H1 (cell line): ENCODE data around the gene WASF1. TPM values are rescaled to one million over a fixed set of nuclear protein-coding genes. Genes with fewer than 3 reads are reported as not detected.

Experiments used
- CTCF ChIA-PET: fragments of 300-600 bp; sonication (Branson Sonifier 250); formaldehyde crosslinking; loops from one replicate; lab custom pipeline; 2021; ENCODE audit not compliant: partially characterized antibody; lab: Charles Lee
- POLR2A ChIA-PET: fragments of 300-600 bp; sonication (Branson Sonifier 250); formaldehyde crosslinking; loops from one replicate; lab custom pipeline; 2021; ENCODE audit warnings: inconsistent platforms; ENCODE audit not compliant: partially characterized antibody; lab: Charles Lee
- DNase-seq, 2 experiments: peaks; one replicate each; pipeline versions ENCODE4 v3.0.0 to v3.0.0-alpha.2; 2010 to 2022; ENCODE audit warnings: low spot score in 2 of 2, low read depth in 1 of 2, mixed read lengths in 1 of 2
- FAIRE-seq: peaks from 2 replicates; lab custom pipeline; 2011; peaks lifted over from hg19 to GRCh38; lab: Jason Lieb, UNC
- H2AFZ ChIP-seq: 2 replicates; pipeline ENCODE4 v1.8.1; 2012; ENCODE audit warnings: low read length, inconsistent platforms
- H2AK5ac ChIP-seq: 2 replicates; pipeline ENCODE4 v1.6.1; 2013; ENCODE audit warnings: low read depth, low read length
- H2BK120ac ChIP-seq: replicated peaks from 2 replicates; pipeline ENCODE3; 2013; ENCODE audit warnings: low read depth, low read length, inconsistent platforms
- H2BK12ac ChIP-seq: 2 replicates; pipeline ENCODE4 v1.6.1; 2013; ENCODE audit warnings: low read depth, low read length
- H2BK15ac ChIP-seq: 2 replicates; pipeline ENCODE4 v1.6.1; 2013; ENCODE audit warnings: low read length
- H2BK20ac ChIP-seq: 2 replicates; pipeline ENCODE4 v1.6.1; 2013; ENCODE audit warnings: low read length
- H2BK5ac ChIP-seq: 2 replicates; pipeline ENCODE4 v1.6.1; 2013; ENCODE audit warnings: low read depth, low read length
- H3K14ac ChIP-seq: 2 replicates; pipeline ENCODE4 v1.6.1; 2013; ENCODE audit warnings: inconsistent platforms; ENCODE audit not compliant: insufficient read length
- H3K18ac ChIP-seq: 2 replicates; pipeline ENCODE4 v1.6.1; 2013; ENCODE audit warnings: low read length; ENCODE audit errors: extremely low read depth
- H3K23ac ChIP-seq: 2 replicates; pipeline ENCODE4 v1.6.1; 2013; ENCODE audit warnings: inconsistent platforms; ENCODE audit not compliant: insufficient read length
- H3K23me2 ChIP-seq: 2 replicates; pipeline ENCODE4 v1.6.1; 2013; ENCODE audit warnings: low read depth, low read length
- H3K27ac ChIP-seq: 2 replicates; pipeline ENCODE4 v1.6.1; 2011; ENCODE audit warnings: low read depth, low read length, inconsistent platforms
- H3K27me3 ChIP-seq, 4 experiments: replicated peaks in 1 of 4; 1 replicate in 1 of 4; 2 replicates in 3 of 4; pipeline versions ENCODE4 v1.6.1 to v1.8.1; 2011 to 2013; ENCODE audit warnings: low read length in 3 of 4, mild to moderate bottlenecking in 3 of 4, inconsistent platforms in 2 of 4, mixed read lengths in 2 of 4, moderate library complexity in 1 of 4; ENCODE audit not compliant: control insufficient read depth in 3 of 4, insufficient read depth in 3 of 4; ENCODE audit errors: extremely low read depth in 1 of 4
- H3K36me3 ChIP-seq, 4 experiments: 2 replicates each; pipeline versions ENCODE4 v1.6.1 to v1.8.1; 2011 to 2013; ENCODE audit warnings: mild to moderate bottlenecking in 4 of 4, low read length in 3 of 4, moderate library complexity in 2 of 4, control low read depth in 1 of 4, inconsistent platforms in 1 of 4; ENCODE audit not compliant: insufficient read depth in 4 of 4, control insufficient read depth in 2 of 4
- H3K4ac ChIP-seq: replicated peaks from 2 replicates; pipeline ENCODE3; 2013; ENCODE audit warnings: low read length, low read depth, mixed read lengths, inconsistent platforms; ENCODE audit not compliant: insufficient read length
- H3K4me1 ChIP-seq, 4 experiments: replicated peaks in 1 of 4; 1 replicate in 1 of 4; 2 replicates in 3 of 4; pipeline versions ENCODE4 v1.6.1 to v1.8.1; 2011 to 2013; ENCODE audit warnings: low read length in 3 of 4, inconsistent platforms in 2 of 4, mixed read lengths in 1 of 4; ENCODE audit not compliant: insufficient read depth in 4 of 4, control insufficient read depth in 3 of 4
- H3K4me2 ChIP-seq, 2 experiments: 2 replicates each; pipeline versions ENCODE4 v1.6.1 to v1.8.1; 2011 to 2013; ENCODE audit warnings: low read depth in 2 of 2, low read length in 2 of 2, control low read depth in 1 of 2, inconsistent platforms in 1 of 2, mild to moderate bottlenecking in 1 of 2; ENCODE audit not compliant: insufficient read depth in 1 of 2
- H3K4me3 ChIP-seq, 4 experiments: fragments of 200-600, 300-600 bp in 1 of 4; sonication (generic), shearing (Covaris generic), sonication (Bioruptor Twin) in 1 of 4; 2 replicates each; pipeline versions ENCODE4 v1.5.1 to v1.8.1; 2011 to 2016; ENCODE audit warnings: low read length in 4 of 4, low read depth in 3 of 4, control low read depth in 2 of 4, inconsistent platforms in 2 of 4, mild to moderate bottlenecking in 2 of 4, mixed read lengths in 1 of 4, moderate library complexity in 1 of 4; ENCODE audit not compliant: insufficient read depth in 2 of 4; ENCODE audit errors: extremely low read depth in 1 of 4
- H3K56ac ChIP-seq: replicated peaks from 2 replicates; pipeline ENCODE3; 2013; ENCODE audit warnings: low read depth, mild to moderate bottlenecking, mixed read lengths, low read length, inconsistent platforms; ENCODE audit not compliant: insufficient read length
- H3K79me1 ChIP-seq: 2 replicates; pipeline ENCODE4 v1.6.1; 2013; ENCODE audit warnings: low read depth, low read length, control low read depth
- H3K79me2 ChIP-seq, 2 experiments: 2 replicates each; pipeline versions ENCODE4 v1.6.1 to v1.8.1; 2012 to 2013; ENCODE audit warnings: low read length in 2 of 2, mild to moderate bottlenecking in 2 of 2, inconsistent platforms in 1 of 2; ENCODE audit not compliant: insufficient read depth in 2 of 2, control insufficient read depth in 1 of 2
- H3K9ac ChIP-seq, 4 experiments: replicated peaks in 1 of 4; 1 replicate in 1 of 4; 2 replicates in 3 of 4; pipeline versions ENCODE4 v1.6.1 to v1.8.1; 2011 to 2013; ENCODE audit warnings: low read depth in 3 of 4, low read length in 3 of 4, control low read depth in 2 of 4, mild to moderate bottlenecking in 2 of 4, moderate library complexity in 2 of 4, inconsistent platforms in 1 of 4; ENCODE audit errors: extremely low read depth in 1 of 4
- H3K9me3 ChIP-seq, 2 experiments: 2 replicates each; pipeline versions ENCODE4 v1.6.1 to v1.8.1; 2012 to 2013; ENCODE audit warnings: mild to moderate bottlenecking in 2 of 2, moderate library complexity in 2 of 2, control low read depth in 1 of 2, inconsistent platforms in 1 of 2, low read depth in 1 of 2, low read length in 1 of 2, mixed read lengths in 1 of 2; ENCODE audit not compliant: insufficient read depth in 2 of 2
- H4K20me1 ChIP-seq, 2 experiments: replicated peaks in 1 of 2; 2 replicates each; pipeline versions ENCODE3 to v1.8.1; 2011 to 2013; ENCODE audit warnings: inconsistent platforms in 2 of 2, low read length in 2 of 2, mild to moderate bottlenecking in 1 of 2; ENCODE audit not compliant: insufficient read depth in 2 of 2, control insufficient read depth in 1 of 2
- H4K5ac ChIP-seq: 2 replicates; pipeline ENCODE4 v1.6.1; 2013; ENCODE audit warnings: low read length, low read depth, mixed read lengths, inconsistent platforms; ENCODE audit not compliant: insufficient read length
- H4K8ac ChIP-seq: 2 replicates; pipeline ENCODE4 v1.8.0; 2013; ENCODE audit warnings: mild to moderate bottlenecking, moderate library complexity, low read length, inconsistent platforms; ENCODE audit not compliant: insufficient read depth; ENCODE audit errors: extremely low read depth
- H4K91ac ChIP-seq: replicated peaks from 2 replicates; pipeline ENCODE3; 2013; ENCODE audit warnings: low read length, mixed read lengths, inconsistent platforms; ENCODE audit not compliant: insufficient read length
- ASH2L ChIP-seq: fragments of 200-600, 300-600 bp; sonication (generic); IDR thresholded peaks from one replicate; pipeline ENCODE4 v1.7.1; 2017; ENCODE audit warnings: low read length
- CBX5 ChIP-seq: fragments of 300-800, 300-1000 bp; sonication (generic); IDR thresholded peaks from 2 replicates; pipeline ENCODE4 v1.7.1; 2016; ENCODE audit warnings: antibody characterized with exemption, low read length, low read depth
- CBX8 ChIP-seq: fragments of 300-800, 300-1000 bp; sonication (generic); IDR thresholded peaks from 2 replicates; pipeline ENCODE4 v1.7.1; 2016; ENCODE audit warnings: low read depth, low read length, borderline replicate concordance
- CHD1 ChIP-seq: IDR thresholded peaks from 2 replicates; pipeline ENCODE4 v1.6.1; 2012; ENCODE audit warnings: low read depth, low read length, improper control_type of control experiment
- JUN ChIP-seq: IDR thresholded peaks from 2 replicates; pipeline ENCODE4 v1.6.1; 2011; ENCODE audit warnings: low read depth, mild to moderate bottlenecking, improper control_type of control experiment, low read length
- NANOG ChIP-seq: IDR thresholded peaks from 2 replicates; pipeline ENCODE4 v1.6.1; 2011; ENCODE audit warnings: low read length, low read depth, mild to moderate bottlenecking, inconsistent platforms; ENCODE audit not compliant: insufficient read depth, poor library complexity, severe bottlenecking
- POU5F1 ChIP-seq: IDR thresholded peaks from 2 replicates; pipeline ENCODE4 v1.6.1; 2011; ENCODE audit warnings: low read depth, mild to moderate bottlenecking, low read length, moderate library complexity
- RBBP5 ChIP-seq: IDR thresholded peaks from 2 replicates; pipeline ENCODE4 v1.7.1; 2012; ENCODE audit warnings: low read depth, mild to moderate bottlenecking, inconsistent platforms, low read length, moderate library complexity, borderline replicate concordance
- SAP30 ChIP-seq: fragments of 300-600 bp; sonication (generic); IDR thresholded peaks from 2 replicates; pipeline ENCODE4 v1.7.1; 2012; ENCODE audit warnings: low read length, moderate library complexity, mild to moderate bottlenecking, inconsistent platforms; ENCODE audit not compliant: insufficient read depth, insufficient replicate concordance
- SIRT6 ChIP-seq: IDR thresholded peaks from one replicate; pipeline ENCODE4 v1.7.1; 2012; ENCODE audit warnings: low read length, inconsistent platforms
- TAF7 ChIP-seq: optimal IDR thresholded peaks from 2 replicates; pipeline ENCODE3; 2011; ENCODE audit warnings: low read depth, mild to moderate bottlenecking, inconsistent platforms, low read length, moderate library complexity, borderline replicate concordance
- WGBS, 2 experiments: shearing (Covaris generic) in 1 of 2; methylation state at CpG; one replicate each; pipeline versions ENCODE4 v1.1.6 to v1.1.7; 2013 to 2015; ENCODE audit warnings: low lambda C conversion rate in 2 of 2, mixed read lengths in 2 of 2, inconsistent platforms in 1 of 2, low coverage in 1 of 2, missing lambda C conversion rate in 1 of 2; ENCODE audit not compliant: insufficient replicate concordance in 2 of 2, insufficient coverage in 1 of 2, insufficient read length in 1 of 2; ENCODE audit errors: extremely low coverage in 1 of 2, missing lambda C conversion rate in 1 of 2; 5-methylcytosine and 5-hydroxymethylcytosine counted together
- polyA plus RNA-seq, 7 experiments: library from polyadenylated mRNA; depleted of rRNA in 3 of 7; stranded (reverse) in 5 of 7; unstranded in 2 of 7; fragments of >200 nt in 5 of 7; fragments of 200-250 nt in 2 of 7; gene quantifications; 1 replicate in 5 of 7; 2 replicates in 1 of 7; 4 replicates in 1 of 7; pipeline versions ENCODE4 v1.2.1 to v1.2.3, GENCODE V29; 2011 to 2013; ENCODE audit warnings: missing spikeins in 2 of 7, mixed read lengths in 2 of 7
- total RNA-seq: library from RNA; stranded (reverse); fragmentation: NEBNext Ultra II Directional; extraction: Animal tissue kit (Norgen Biotek cat#: 25700); gene quantifications from 2 replicates; pipeline ENCODE4 v1.2.1, GENCODE V29; 2021
- TF ChIP-seq, protein P1 (sequence below): IDR thresholded peaks from 2 replicates; pipeline ENCODE4 v1.6.1; 2011; ENCODE audit warnings: low read length, improper control_type of control experiment
- TF ChIP-seq, protein P2 (sequence below): IDR thresholded peaks from 2 replicates; pipeline ENCODE4 v1.6.1; 2012; ENCODE audit warnings: inconsistent platforms

Gene WASF1
- total and polyA plus RNA-seq, 2 of the 8 experiments (the other 6 are each of a cell fraction or from before 2014, with no cell fraction given): 37.6 to 39.9 TPM

DNA sequence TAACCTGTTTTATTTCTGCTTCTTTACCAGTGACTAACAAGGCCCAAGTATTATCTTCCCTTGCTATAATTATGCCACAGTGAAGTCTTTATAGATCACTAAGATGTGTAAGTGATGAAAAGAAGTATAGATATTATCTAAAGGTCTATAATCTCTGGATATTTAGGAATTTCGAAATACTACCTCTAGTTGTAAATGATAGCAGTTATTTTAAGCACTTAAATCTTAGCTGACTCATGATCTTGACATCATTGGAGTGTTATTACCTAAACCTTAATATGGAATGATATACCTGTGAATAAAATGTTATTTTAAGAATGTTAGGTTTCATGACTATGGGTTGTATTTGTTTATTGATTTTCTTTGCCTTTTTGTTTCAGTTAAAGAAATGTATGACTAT lies 32.3 kb upstream of the WASF1 start:
- DNase-seq (no peak), FAIRE-seq (no peak)
- Histone ChIP-seq H3K36me3 (peaks cover 4 to 57% (median 20%) of the 10 kb centered on the region in 4 experiments; a peak in 7 of 8 replicates), H3K4me1 (no peaks in the 10 kb centered on the region), H3K4me3 (no peak overlapping the region), H2BK5ac (no peak overlapping the region), H4K91ac (no peak overlapping the region), H3K79me2 (no peaks in the 10 kb centered on the region), H3K56ac (no peak overlapping the region), H3K18ac (no peak overlapping the region), H3K4ac (no peak overlapping the region), H2BK120ac (no peak overlapping the region), H4K8ac (no peak overlapping the region), H2BK15ac (no peak overlapping the region), H3K9ac (no peak overlapping the region), H2AK5ac (no peak overlapping the region), H3K27ac (no peak overlapping the region), H3K4me2 (no peak overlapping the region), H2BK20ac (no peak overlapping the region), H4K20me1 (no peaks in the 10 kb centered on the region), H2BK12ac (no peak overlapping the region), H3K14ac (no peak overlapping the region), H3K23me2 (no peaks in the 10 kb centered on the region), H3K9me3 (no peaks in the 10 kb centered on the region), H2AFZ (no peak overlapping the region), H4K5ac (no peak overlapping the region), H3K27me3 (peaks cover 0 to 1% (median 0%) of the 10 kb centered on the region in 4 experiments; a peak in 1 of 7 replicates), H3K23ac (no peak overlapping the region), H3K79me1 (no peaks in the 10 kb centered on the region)
- ChIA-PET POLR2A (no interaction called here), CTCF (interaction anchor here (2.0 kb wide), 1 partner anchor 172 kb away, joined by 4 read pairs; no protein-coding TSS in a partner anchor)
- WGBS, 2 experiments: 92% methylated on average over 1 of the region's 1 CpG; no CpG with 5 or more reads in 1 of the 2 experiments
- no peak for TF ChIP-seq POU5F1
- TF ChIP-seq, protein P1, sequence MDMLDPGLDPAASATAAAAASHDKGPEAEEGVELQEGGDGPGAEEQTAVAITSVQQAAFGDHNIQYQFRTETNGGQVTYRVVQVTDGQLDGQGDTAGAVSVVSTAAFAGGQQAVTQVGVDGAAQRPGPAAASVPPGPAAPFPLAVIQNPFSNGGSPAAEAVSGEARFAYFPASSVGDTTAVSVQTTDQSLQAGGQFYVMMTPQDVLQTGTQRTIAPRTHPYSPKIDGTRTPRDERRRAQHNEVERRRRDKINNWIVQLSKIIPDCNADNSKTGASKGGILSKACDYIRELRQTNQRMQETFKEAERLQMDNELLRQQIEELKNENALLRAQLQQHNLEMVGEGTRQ: no peak
- TF ChIP-seq, protein P2, sequence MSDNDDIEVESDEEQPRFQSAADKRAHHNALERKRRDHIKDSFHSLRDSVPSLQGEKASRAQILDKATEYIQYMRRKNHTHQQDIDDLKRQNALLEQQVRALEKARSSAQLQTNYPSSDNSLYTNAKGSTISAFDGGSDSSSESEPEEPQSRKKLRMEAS: no peak
- TF ChIP-seq CBX5: no peak
- no peak for TF ChIP-seq JUN
- TF ChIP-seq SIRT6: no peak
- no peak for TF ChIP-seq CHD1
- no peak for TF ChIP-seq CBX8
- TF ChIP-seq RBBP5: no peak
- no peak for TF ChIP-seq TAF7
- no peak for TF ChIP-seq ASH2L
- TF ChIP-seq NANOG: no peak
- TF ChIP-seq SAP30: no peak
